ENCODE results near the gene SDK1. TPM values are rescaled to one million over a fixed set of nuclear protein-coding genes. Genes with fewer than 3 reads are reported as not detected.
A peak's percentile ranks its signal among the peaks of the same experiment; 100 is the strongest.

The SDK1 gene
- total RNA-seq, 1 experiment from 2014 or later: 20.0 TPM

DNA sequence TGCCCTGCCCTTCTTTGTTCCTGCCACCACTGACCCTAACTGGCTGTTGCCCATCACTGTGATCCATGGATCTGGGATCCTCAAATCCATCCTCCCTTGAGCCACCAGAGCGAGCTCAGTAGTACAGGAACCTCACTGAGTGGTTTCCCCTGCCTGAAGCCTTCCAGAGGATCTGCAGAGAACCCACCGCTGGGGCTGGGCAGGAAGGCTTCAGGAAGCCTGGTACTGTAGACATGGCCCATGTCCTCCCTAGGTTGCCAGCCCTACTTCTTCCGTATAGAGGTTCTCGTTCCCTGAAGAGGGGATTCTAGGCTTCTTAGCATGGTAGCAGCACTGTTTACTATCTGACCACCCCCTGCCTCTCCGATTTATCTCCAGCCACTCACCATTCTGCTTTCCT lies 693.7 kb downstream of the SDK1 start:
- no peak for DNase-seq
- Mint-ChIP-seq H3K27ac (ENCODE audit: unreplicated experiment) (no peak overlapping the region), H3K9me3 (ENCODE audit: low read depth, unreplicated experiment) (no peaks in the 10 kb centered on the region), H3K27me3 (ENCODE audit: unreplicated experiment) (no peaks in the 10 kb centered on the region), H3K4me1 (ENCODE audit: low read depth, unreplicated experiment) (no peaks in the 10 kb centered on the region), H3K4me3 (ENCODE audit: low read depth, unreplicated experiment) (no peak overlapping the region), H3K36me3 (ENCODE audit: insufficient read depth, unreplicated experiment) (no peaks in the 10 kb centered on the region)
- BruUV-seq (replicated peaks): no TSS peak
- intact Hi-C loops (cut with micrococcal nuclease; ENCODE audit: unreplicated experiment): no loop called here
- TF ChIP-seq, protein P1, sequence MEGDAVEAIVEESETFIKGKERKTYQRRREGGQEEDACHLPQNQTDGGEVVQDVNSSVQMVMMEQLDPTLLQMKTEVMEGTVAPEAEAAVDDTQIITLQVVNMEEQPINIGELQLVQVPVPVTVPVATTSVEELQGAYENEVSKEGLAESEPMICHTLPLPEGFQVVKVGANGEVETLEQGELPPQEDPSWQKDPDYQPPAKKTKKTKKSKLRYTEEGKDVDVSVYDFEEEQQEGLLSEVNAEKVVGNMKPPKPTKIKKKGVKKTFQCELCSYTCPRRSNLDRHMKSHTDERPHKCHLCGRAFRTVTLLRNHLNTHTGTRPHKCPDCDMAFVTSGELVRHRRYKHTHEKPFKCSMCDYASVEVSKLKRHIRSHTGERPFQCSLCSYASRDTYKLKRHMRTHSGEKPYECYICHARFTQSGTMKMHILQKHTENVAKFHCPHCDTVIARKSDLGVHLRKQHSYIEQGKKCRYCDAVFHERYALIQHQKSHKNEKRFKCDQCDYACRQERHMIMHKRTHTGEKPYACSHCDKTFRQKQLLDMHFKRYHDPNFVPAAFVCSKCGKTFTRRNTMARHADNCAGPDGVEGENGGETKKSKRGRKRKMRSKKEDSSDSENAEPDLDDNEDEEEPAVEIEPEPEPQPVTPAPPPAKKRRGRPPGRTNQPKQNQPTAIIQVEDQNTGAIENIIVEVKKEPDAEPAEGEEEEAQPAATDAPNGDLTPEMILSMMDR (IDR thresholded peaks at IDR 0.05; ENCODE audit: unreplicated experiment): no peak
- CTCF ChIA-PET: no interaction called here

GRCh38 chr7:3995187-3995586 lies 694.1 kb downstream of the SDK1 start:
- peak; percentile 22 for DNase-seq
- Mint-ChIP-seq H3K27me3 (ENCODE audit: unreplicated experiment) (no peaks in the 10 kb centered on the region), H3K9me3 (ENCODE audit: low read depth, unreplicated experiment) (no peaks in the 10 kb centered on the region), H3K27ac (ENCODE audit: unreplicated experiment) (no peak overlapping the region), H3K36me3 (ENCODE audit: insufficient read depth, unreplicated experiment) (no peaks in the 10 kb centered on the region), H3K4me1 (ENCODE audit: low read depth, unreplicated experiment) (no peaks in the 10 kb centered on the region), H3K4me3 (ENCODE audit: low read depth, unreplicated experiment) (no peak overlapping the region)
- CTCF ChIA-PET: no interaction called here
- intact Hi-C loops (cut with micrococcal nuclease; ENCODE audit: unreplicated experiment): no loop called here
- TF ChIP-seq, protein P1 (IDR thresholded peaks at IDR 0.05; ENCODE audit: unreplicated experiment): peak; percentile 62
- BruUV-seq (replicated peaks): no TSS peak

DNA sequence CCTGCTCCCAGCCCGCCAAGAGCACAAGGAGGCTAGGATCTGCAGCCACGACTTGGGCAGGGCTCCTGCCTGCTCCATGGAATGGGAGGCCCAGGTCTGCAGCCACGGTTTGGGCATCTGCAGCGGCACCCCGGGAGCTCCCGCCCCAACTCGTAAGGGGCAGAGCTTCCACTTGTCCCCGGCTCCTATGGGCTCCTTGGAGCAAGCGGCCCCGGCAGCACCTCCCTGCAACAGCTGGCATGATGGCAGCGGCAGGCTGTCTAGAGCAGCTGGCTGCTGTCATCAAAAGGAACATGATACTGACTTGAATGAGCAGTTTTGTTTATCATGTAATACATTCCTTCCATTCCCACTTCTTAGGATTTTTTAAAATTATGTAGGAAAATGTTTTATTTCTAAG lies 697.0 kb downstream of the SDK1 start:
- Mint-ChIP-seq H3K27me3 (ENCODE audit: unreplicated experiment) (no peaks in the 10 kb centered on the region), H3K4me3 (ENCODE audit: low read depth, unreplicated experiment) (no peak overlapping the region), H3K36me3 (ENCODE audit: insufficient read depth, unreplicated experiment) (no peaks in the 10 kb centered on the region), H3K4me1 (ENCODE audit: low read depth, unreplicated experiment) (no peaks in the 10 kb centered on the region), H3K27ac (ENCODE audit: unreplicated experiment) (no peak overlapping the region), H3K9me3 (ENCODE audit: low read depth, unreplicated experiment) (no peaks in the 10 kb centered on the region)
- TF ChIP-seq, protein P1 (IDR thresholded peaks at IDR 0.05; ENCODE audit: unreplicated experiment): no peak
- intact Hi-C loops (cut with micrococcal nuclease; ENCODE audit: unreplicated experiment): no loop called here
- CTCF ChIA-PET: interaction anchor here (0.6 kb wide), 1 partner anchor 57 kb away, joined by 3 read pairs; no protein-coding TSS in a partner anchor
- BruUV-seq (replicated peaks): no TSS peak
- no peak for DNase-seq

DNA sequence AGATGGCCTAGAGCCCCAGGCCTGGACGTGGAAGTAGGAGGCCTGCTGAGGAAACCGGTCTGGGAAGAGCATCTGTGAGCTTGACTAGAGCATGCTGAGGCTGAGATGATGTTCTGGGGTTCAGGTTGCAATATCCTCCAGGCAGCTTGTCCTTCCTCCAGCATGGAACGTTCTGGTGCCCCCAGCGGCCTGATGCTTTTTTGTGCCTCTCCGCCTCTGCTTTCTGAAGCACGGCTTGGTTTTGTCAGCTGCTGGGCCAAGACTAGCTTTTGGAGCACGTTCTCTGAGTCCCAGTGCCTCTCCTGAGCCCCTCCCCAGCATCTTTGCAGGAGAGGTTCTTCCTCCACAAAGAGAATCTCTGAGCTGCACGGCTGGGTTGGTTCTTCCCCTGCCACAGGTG lies 699.1 kb downstream of the SDK1 start:
- Mint-ChIP-seq H3K27ac (ENCODE audit: unreplicated experiment) (no peak overlapping the region), H3K4me3 (ENCODE audit: low read depth, unreplicated experiment) (no peak overlapping the region), H3K4me1 (ENCODE audit: low read depth, unreplicated experiment) (no peaks in the 10 kb centered on the region), H3K27me3 (ENCODE audit: unreplicated experiment) (no peaks in the 10 kb centered on the region), H3K36me3 (ENCODE audit: insufficient read depth, unreplicated experiment) (no peaks in the 10 kb centered on the region), H3K9me3 (ENCODE audit: low read depth, unreplicated experiment) (no peaks in the 10 kb centered on the region)
- TF ChIP-seq, protein P1 (IDR thresholded peaks at IDR 0.05; ENCODE audit: unreplicated experiment): no peak
- intact Hi-C loops (cut with micrococcal nuclease; ENCODE audit: unreplicated experiment): no loop called here
- BruUV-seq (replicated peaks): no TSS peak
- CTCF ChIA-PET: no interaction called here
- DNase-seq: no peak
